ENCODE data around the gene SUGCT. TPM values are rescaled to one million over a fixed set of nuclear protein-coding genes. Genes with fewer than 3 reads are reported as not detected.

Gene SUGCT
- total RNA-seq, 1 experiment from 2014 or later = 5.4 TPM

GRCh38 chr7:40133561-40134427 lies 1.0 kb upstream of the SUGCT start:
- Histone ChIP-seq H2AFZ (ENCODE audit: low read length) (no peak overlapping the region), H3K27ac (ENCODE audit: insufficient read length, low read depth, low read length) (no peak overlapping the region), H3T11ph (ENCODE audit: low read length) (no peak overlapping the region), H2BK5ac (ENCODE audit: insufficient read length, low read length) (no peak overlapping the region), H2AK5ac (ENCODE audit: insufficient read length, low read length) (no peak overlapping the region), H3K9ac (ENCODE audit: extremely low read depth, insufficient read length, low read length) (peak overlapping the region; percentile 80), H3K4ac (ENCODE audit: low read depth, low read length) (no peak overlapping the region), H3K23me2 (ENCODE audit: insufficient read length, low read depth, low read length, poor library complexity, severe bottlenecking) (no peaks in the 10 kb centered on the region), H3K4me2 (ENCODE audit: insufficient read depth, insufficient read length, low read length) (peak overlapping the region; percentile 65), H2BK120ac (ENCODE audit: low read depth, low read length, poor library complexity, severe bottlenecking) (no peak overlapping the region), H3K27me3 (ENCODE audit: insufficient read depth, low read length) (no peaks in the 10 kb centered on the region; the same call in 1 of the 2 replicates), H4K8ac (replicated peaks; ENCODE audit: insufficient read length, low read depth, low read length) (no peak overlapping the region), H4K91ac (ENCODE audit: insufficient read length, low read depth, low read length) (no peak overlapping the region), H3K18ac (ENCODE audit: insufficient read length, low read depth, low read length) (no peak overlapping the region), H2BK20ac (ENCODE audit: low read depth, low read length, poor library complexity, severe bottlenecking) (no peak overlapping the region), H3K56ac (ENCODE audit: insufficient read length, low read depth, low read length) (no peak overlapping the region), H2BK15ac (ENCODE audit: low read depth, low read length) (no peak overlapping the region), H4K5ac (ENCODE audit: insufficient read length, low read depth, low read length) (no peak overlapping the region), H2BK12ac (ENCODE audit: insufficient read length, low read depth, low read length) (no peak overlapping the region), H3K79me1 (ENCODE audit: insufficient read depth, low read depth, low read length, poor library complexity, severe bottlenecking) (no peaks in the 10 kb centered on the region), H3K9me3 (ENCODE audit: control insufficient read depth, low read depth, low read length) (no peaks in the 10 kb centered on the region), H3K4me1 (ENCODE audit: insufficient read depth, low read length) (no peaks in the 10 kb centered on the region), H3K23ac (ENCODE audit: insufficient read length, low read depth, low read length) (no peak overlapping the region), H3K14ac (ENCODE audit: insufficient read depth, low read length) (peak overlapping the region; percentile 21; the same call in 1 of the 2 replicates), H3K79me2 (ENCODE audit: insufficient read depth, low read length) (peaks cover 7% of the 10 kb centered on the region; the same call in 1 of the 2 replicates), H4K20me1 (ENCODE audit: control insufficient read depth, insufficient read depth, insufficient read length) (no peaks in the 10 kb centered on the region)
- Mint-ChIP-seq H3K4me1 (peaks cover 11 to 12% of the 10 kb centered on the region in 2 experiments), H3K36me3 (ENCODE audit: insufficient read depth in 1 of 3, low read depth in 3 of 3) (peaks cover 0 to 15% (median 2%) of the 10 kb centered on the region in 3 experiments; a peak in 3 of 7 replicates), H3K9me3 (no peaks in the 10 kb centered on the region; a peak in 1 of 5 replicates), H3K27ac (peak overlapping the region; percentile 78 to 87 (median 83); a peak in 5 of 7 replicates), H3K4me3 (peak overlapping the region; percentile 94 to 96), H3K27me3 (ENCODE audit: low read depth) (peaks cover 16% of the 10 kb centered on the region)
- no peak for DNase-seq
- WGBS (ENCODE audit: extremely low coverage, insufficient read length, low lambda C conversion rate) = no CpG with 5 or more reads among the region's 36 CpGs
- TF ChIP-seq CTCF (conservative IDR thresholded peaks at IDR 0.05) = no peak
